Upper lobe of left lung (tissue), 4 donors: ENCODE results near the gene ALDH9A1.

Experiments used
- CTCF ChIP-seq, 6 experiments: fragments of 450-650 bp in 4 of 6; fragments of 200-600 bp in 2 of 6; sonication (generic) in 2 of 6; IDR thresholded peaks; one replicate each; pipeline ENCODE4 v1.5.1; 2016 to 2019; ENCODE audit warnings: antibody characterized with exemption in 6 of 6
- EP300 ChIP-seq, 4 donors: sonication (generic); formaldehyde crosslinking; IDR thresholded peaks; one replicate each; pipeline ENCODE4 v1.5.1; 2017; ENCODE audit warnings: antibody characterized with exemption in 4 of 4, control low read depth in 2 of 4
- POLR2A ChIP-seq, 4 donors: fragments of 450-650 bp; IDR thresholded peaks; one replicate each; pipeline ENCODE4 v1.5.1; 2016 to 2017; ENCODE audit warnings: antibody characterized with exemption in 4 of 4, mild to moderate bottlenecking in 2 of 4
- POLR2AphosphoS5 ChIP-seq, 2 donors: sonication (generic); formaldehyde crosslinking; IDR thresholded peaks; one replicate each; pipeline ENCODE4 v1.5.1; 2017; ENCODE audit warnings: antibody characterized with exemption in 2 of 2

- TF ChIP-seq CTCF (IDR thresholded peaks at IDR 0.05) (no peak), POLR2AphosphoS5 (IDR thresholded peaks at IDR 0.05) (no peak), EP300 (IDR thresholded peaks at IDR 0.05) (no peak), POLR2A (IDR thresholded peaks at IDR 0.05) (no peak)
These were observed 62.5 kb downstream of the ALDH9A1 start for GRCh38 chr1:165635823-165636222.
